ENCODE results near the gene LIPI.
"Not testable (repeated sequence)": the region's sequence is repeated elsewhere in the genome, so short reads cannot be mapped to it uniquely, and the experiment has no call there.

LIPI gene

DNA sequence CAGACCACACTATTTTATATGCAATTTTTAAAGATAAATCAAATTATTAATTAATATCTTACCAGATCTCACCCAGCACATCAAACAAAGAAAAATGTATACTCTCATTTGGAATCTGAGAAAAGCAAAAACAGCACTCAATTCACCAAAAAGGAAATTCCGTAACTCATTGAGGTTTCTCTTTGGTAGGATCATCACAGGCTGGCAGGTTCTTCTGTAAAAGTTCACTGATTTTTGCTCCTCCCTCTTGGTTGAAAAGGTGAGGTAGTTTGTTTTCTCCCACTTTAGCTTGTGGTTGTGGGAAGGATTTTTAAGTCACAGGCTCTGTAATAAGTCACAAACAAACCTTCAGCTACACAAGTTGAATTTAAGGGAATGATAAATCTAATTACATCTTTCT, at the start of gene LIPI:
Gene LIPI (minus strand): TSS at position 218 of the 400 bp plus-strand sequence. CDS start 110 bp downstream, at position 108.
- no peak for DNase-seq

- no peak for DNase-seq
Observed at GRCh38 chr21:14260174-14260764, 49.5 kb upstream of the LIPI start.

DNA sequence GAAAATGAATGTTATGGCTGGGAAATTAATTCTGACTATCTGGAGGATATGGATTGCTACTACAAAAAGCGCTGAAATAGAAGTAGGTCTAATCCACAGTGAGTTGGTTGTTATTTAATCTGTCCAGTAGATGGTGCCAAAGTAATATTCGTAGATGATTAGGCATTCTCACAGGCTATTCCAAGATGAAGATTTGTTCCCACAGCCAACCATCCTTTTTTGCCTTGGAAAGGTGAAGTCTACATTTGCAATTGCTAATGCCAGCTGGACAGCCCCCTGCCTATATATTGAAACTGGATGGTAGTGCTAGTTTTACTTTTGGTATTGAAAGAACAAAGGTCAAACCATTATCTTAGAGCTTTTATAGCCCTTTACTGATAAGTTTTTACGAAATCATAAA, 49.0 kb upstream of the LIPI start:
- DNase-seq: peak; percentile 83

DNA sequence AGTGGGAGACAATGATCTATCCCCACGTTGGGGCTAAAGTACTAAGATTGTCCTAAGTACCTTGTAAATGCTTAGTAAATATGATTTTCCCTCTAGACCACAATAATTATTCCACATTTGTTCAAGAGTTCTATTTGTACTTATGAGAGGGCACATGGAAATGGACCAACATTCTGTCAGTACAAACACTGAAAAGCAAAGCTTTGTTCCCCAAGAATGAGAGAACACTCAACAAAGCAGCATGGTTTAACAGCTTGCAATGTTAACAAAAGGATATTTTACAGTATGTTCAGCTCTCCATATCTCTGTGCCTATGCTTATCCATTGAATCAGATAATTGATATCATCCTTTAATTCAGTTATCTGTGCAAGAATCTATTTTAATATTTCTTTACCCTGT, 40.6 kb upstream of the LIPI start:
- DNase-seq: no peak

GRCh38 chr21:14245711-14246110, 35.0 kb upstream of the LIPI start:
- DNase-seq: no peak

DNA sequence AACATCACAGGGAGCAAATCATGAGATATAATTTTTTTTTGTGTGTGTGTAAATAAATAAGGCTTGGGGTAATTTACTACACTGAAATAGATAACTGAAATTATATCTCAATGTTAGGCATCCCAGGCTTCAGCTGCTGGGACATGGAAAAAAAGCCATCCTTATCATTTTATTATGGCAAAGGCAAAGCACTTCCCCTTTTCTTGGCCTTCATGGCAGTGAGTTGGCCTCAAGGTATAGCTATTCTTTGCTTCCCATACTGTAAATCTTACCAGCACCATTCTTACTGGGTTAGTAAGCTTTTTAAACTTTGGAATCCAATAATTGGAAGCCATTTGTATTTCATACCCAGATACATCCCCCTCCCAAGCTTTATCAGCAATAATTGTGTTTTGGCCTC, 34.2 kb upstream of the LIPI start:
- DNase-seq: no peak

- no peak for DNase-seq
Observed at GRCh38 chr21:14243874-14244273, 33.1 kb upstream of the LIPI start.

DNA sequence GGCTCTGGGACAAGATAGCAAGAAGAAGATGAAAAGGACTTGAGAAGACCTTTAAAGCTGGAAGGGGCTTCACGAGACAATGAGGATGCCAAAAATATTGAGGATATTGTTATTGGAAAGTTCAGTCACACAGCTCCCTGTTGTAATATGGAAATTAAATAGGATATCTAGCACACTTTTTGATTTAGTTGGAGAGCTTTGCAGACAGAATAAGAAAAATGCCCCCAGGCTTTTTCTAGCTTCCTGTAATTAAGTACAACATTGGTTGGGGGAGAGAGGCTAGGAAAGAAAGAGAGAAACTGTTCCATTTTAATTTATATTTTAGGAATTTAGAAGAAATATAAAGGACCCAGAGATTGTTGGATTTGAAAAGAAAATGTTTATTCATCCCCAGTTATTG, 32.7 kb upstream of the LIPI start:
- DNase-seq: no peak

GRCh38 chr21:14241297-14241696, 30.5 kb upstream of the LIPI start:
- DNase-seq: no peak

DNA sequence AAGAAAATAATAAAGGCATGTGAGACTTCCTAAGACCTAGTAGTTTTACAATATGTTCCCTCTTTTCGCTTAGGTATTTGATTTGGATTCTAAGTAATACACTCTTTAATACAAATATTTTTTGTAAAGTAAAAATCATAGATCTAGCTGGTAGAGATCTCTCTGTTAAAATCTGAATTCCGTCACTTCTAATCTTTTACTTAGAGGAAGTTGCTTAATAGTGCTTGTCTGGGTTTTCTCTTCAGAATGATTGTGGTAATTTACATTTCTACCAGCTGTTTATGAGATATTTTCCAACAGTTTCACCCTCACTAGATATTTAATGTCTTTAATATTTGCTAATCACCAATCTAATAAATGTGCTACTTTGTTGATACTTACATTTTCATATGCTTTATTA, 28.5 kb upstream of the LIPI start:
- no peak for DNase-seq

DNA sequence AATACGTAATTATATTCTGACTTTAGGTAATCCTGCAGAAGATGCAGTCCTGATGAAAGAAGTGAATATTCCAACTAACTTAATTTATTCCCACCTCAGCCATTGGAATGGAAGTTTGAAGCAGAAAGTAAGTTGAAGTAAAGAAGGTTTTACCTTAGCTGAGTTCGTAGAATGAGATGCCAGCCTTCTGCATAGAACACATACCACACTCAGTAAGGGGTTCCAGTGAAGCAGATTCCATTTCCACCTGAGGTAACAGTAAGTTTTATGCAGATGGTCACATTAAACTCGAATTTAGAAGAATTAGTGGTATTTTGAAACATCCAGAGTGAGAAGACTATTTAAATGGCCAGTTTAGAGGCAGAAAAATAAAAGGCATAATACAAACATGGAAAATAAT, 25.4 kb upstream of the LIPI start:
- no peak for DNase-seq

- DNase-seq: no peak
Observed at GRCh38 chr21:14235101-14235500, 24.3 kb upstream of the LIPI start.

- no peak for DNase-seq
Observed at GRCh38 chr21:14229399-14229798, 18.6 kb upstream of the LIPI start.

DNA sequence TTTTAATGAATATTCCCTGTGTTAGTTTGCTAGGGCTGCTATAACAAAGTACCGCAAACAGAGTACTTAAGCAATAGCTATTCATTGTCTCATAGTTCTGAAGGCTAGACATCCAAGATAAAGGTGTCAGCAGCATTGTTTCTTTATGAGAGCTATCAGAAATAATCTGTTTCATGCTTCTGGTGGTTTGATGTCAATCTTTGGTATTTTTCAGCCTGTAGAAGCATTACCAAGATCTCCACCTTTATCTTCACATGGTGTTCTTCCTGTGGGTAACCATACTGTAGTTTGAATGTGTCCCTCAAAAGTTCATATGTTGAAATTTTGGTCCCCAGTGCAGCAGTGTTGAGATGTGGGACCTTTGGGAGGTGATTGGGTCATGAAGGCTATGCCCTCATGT, 12.6 kb upstream of the LIPI start:
- no peak for DNase-seq

DNA sequence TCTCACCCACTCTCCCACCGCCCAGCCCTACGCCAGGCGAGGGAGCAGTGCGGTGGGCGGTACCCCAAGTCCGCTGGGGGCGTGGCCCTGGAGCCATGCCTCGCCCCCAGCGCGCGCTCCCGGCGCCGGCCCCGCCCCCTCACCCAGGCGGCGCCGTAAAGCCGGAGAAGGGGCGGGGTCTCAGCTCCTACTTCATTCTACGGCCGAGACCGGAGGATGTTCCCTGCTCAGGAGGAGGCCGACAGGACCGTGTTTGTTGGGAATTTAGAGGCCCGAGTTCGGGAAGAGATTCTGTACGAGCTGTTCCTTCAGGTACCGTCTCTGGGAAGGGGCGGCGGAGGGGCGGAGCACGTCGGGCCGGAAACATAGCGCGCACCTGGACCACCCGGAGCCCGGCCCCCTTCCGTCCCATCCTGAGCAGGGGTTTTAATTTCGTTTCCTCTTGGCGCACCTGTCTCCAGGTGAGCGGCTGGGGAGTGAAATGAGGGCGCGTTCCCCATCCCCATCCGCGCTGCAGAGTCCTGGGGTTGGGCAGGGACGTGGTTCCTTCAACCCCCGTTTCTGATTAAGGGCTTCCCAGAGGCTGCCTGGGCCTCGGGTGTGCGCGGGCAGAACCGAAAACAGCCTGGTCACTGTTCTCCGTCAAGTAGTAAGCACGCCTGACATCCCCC, 5.4 kb upstream of the LIPI start, which contains the start of gene RBM11:
Gene RBM11 (plus strand): TSS at position 187 of the 671 bp plus-strand sequence. CDS start 30 bp downstream, at position 217.
- peak; percentile 93 for DNase-seq

GRCh38 chr21:14213164-14213563, 2.4 kb upstream of the LIPI start:
- no peak for DNase-seq

- no peak for DNase-seq
Observed at GRCh38 chr21:14206222-14206621, 4.5 kb downstream of the LIPI start.

GRCh38 chr21:14166463-14167223, 44.1 kb downstream of the LIPI start:
- not testable (repeated sequence) for DNase-seq

- no peak for DNase-seq
Observed at GRCh38 chr21:14143999-14144398, 66.8 kb downstream of the LIPI start.

- no peak for DNase-seq
Observed at GRCh38 chr21:14124266-14124665, 86.5 kb downstream of the LIPI start.

- DNase-seq: no peak
Observed at GRCh38 chr21:14121719-14122118, 89.0 kb downstream of the LIPI start.

GRCh38 chr21:14120091-14120734, 90.5 kb downstream of the LIPI start:
- DNase-seq: no peak

DNA sequence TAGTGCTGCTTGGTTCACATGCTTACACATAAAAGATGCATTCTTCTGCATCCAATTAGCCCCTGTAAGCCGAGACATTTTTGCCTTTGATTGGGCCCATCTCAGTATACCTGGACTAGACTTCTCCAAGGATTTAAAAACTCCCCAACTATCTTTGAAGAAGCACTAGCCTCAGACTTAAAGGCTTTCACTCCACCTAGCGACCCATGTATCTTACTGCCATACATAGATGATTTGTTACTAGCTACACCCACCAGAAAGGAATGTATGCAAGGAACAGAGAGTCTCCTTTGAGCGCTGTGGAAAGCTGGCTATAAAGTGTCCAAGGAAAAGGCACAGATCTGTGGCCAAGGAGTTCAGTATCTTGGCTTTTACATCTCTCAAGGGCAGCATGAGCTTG, 91.7 kb downstream of the LIPI start:
- no peak for DNase-seq

- no peak for DNase-seq
Observed at GRCh38 chr21:14116080-14116481, 94.7 kb downstream of the LIPI start.
